GDM1 (cell line): Measurements from ENCODE around the gene ODAM.
"Not testable (repeated sequence)": the region's sequence is repeated elsewhere in the genome, so short reads cannot be mapped to it uniquely, and the experiment has no call there.

Experiments
- DNase-seq: peaks from one replicate; lab custom pipeline; 2025; lab: John Stamatoyannopoulos, UW

Gene ODAM

GRCh38 chr4:70221818-70222217 is 26.3 kb downstream of the ODAM start:
- DNase-seq = not testable (repeated sequence)

- DNase-seq = no peak
Observed at GRCh38 chr4:70225824-70226223, 30.3 kb downstream of the ODAM start, which contains the start of gene FDCSP. TSS of gene FDCSP (plus strand) at chr4:70226124. CDS start at chr4:70231195, 5,071 bp downstream.

- DNase-seq = no peak
Observed at GRCh38 chr4:70236125-70236524, 40.6 kb downstream of the ODAM start.

- no peak for DNase-seq
Observed at GRCh38 chr4:70239131-70239883, 43.8 kb downstream of the ODAM start.

- DNase-seq = no peak
Observed at GRCh38 chr4:70239884-70240591, 44.5 kb downstream of the ODAM start.

- not testable (repeated sequence) for DNase-seq
Observed at GRCh38 chr4:70242297-70242696, 46.8 kb downstream of the ODAM start, which contains the start of gene CSN3. TSS of gene CSN3 (plus strand) at chr4:70242597. CDS start at chr4:70244820, 2,223 bp downstream.

- DNase-seq = no peak
Observed at GRCh38 chr4:70243091-70243490, 47.6 kb downstream of the ODAM start.

- no peak for DNase-seq
Observed at GRCh38 chr4:70251250-70251944, 55.9 kb downstream of the ODAM start.

- DNase-seq = no peak
Observed at GRCh38 chr4:70251945-70252277, 56.4 kb downstream of the ODAM start.
